CD4-positive, alpha-beta T cell treated with Interleukin-12 subunit alpha and Interleukin-12 subunit beta, for 1 hour (primary cell): ENCODE data around the gene COL18A1.

Experiments used
- DNase-seq: peaks from one replicate; pipeline ENCODE4 v3.0.0-alpha.2; 2020

The COL18A1 gene

GRCh38 chr21:45415188-45415942, 10.4 kb downstream of the COL18A1 start:
- no peak for DNase-seq

- no peak for DNase-seq
Observed at GRCh38 chr21:45415943-45416611, 11.1 kb downstream of the COL18A1 start.

GRCh38 chr21:45416620-45417019, 11.7 kb downstream of the COL18A1 start:
- DNase-seq: no peak

GRCh38 chr21:45417256-45417950, 12.4 kb downstream of the COL18A1 start:
- no peak for DNase-seq

- DNase-seq: no peak
Observed at GRCh38 chr21:45417951-45418300, 13.0 kb downstream of the COL18A1 start.

- DNase-seq: no peak
Observed at GRCh38 chr21:45418301-45419071, 13.5 kb downstream of the COL18A1 start.

- DNase-seq: no peak
Observed at GRCh38 chr21:45419162-45419561, 14.2 kb downstream of the COL18A1 start.

- no peak for DNase-seq
Observed at GRCh38 chr21:45420061-45421041, 15.4 kb downstream of the COL18A1 start.

- no peak for DNase-seq
Observed at GRCh38 chr21:45421071-45421845, 16.3 kb downstream of the COL18A1 start.

GRCh38 chr21:45421846-45422775, 17.1 kb downstream of the COL18A1 start:
- DNase-seq: no peak

- DNase-seq: no peak
Observed at GRCh38 chr21:45423201-45423955, 18.4 kb downstream of the COL18A1 start.

GRCh38 chr21:45423968-45424853, 19.2 kb downstream of the COL18A1 start:
- no peak for DNase-seq

GRCh38 chr21:45424854-45425795, 20.2 kb downstream of the COL18A1 start:
- no peak for DNase-seq

- DNase-seq: no peak
Observed at GRCh38 chr21:45427331-45428271, 22.6 kb downstream of the COL18A1 start.

- no peak for DNase-seq
Observed at GRCh38 chr21:45428534-45428933, 23.6 kb downstream of the COL18A1 start.
